ENCODE measurements around the gene CCDC127. TPM values are rescaled to one million over a fixed set of nuclear protein-coding genes. Genes with fewer than 3 reads are reported as not detected.

Gene CCDC127
- total and polyA plus RNA-seq, 2 donors (not counting 3 experiments of a cell fraction or from before 2014, with no cell fraction given): 3.4 to 6.3 TPM

- FAIRE-seq: no peak
- Histone ChIP-seq H3K4me2 (ENCODE audit: insufficient read depth, low read length) (no peak overlapping the region), H3K79me2 (ENCODE audit: control insufficient read depth, insufficient read depth, low read length) (no peaks in the 10 kb centered on the region), H4K20me1 (replicated peaks; ENCODE audit: control insufficient read depth, extremely low read depth, insufficient read depth, low read length) (no peaks in the 10 kb centered on the region), H3K27me3 (ENCODE audit: control insufficient read depth in 2 of 2, insufficient read depth in 2 of 2, low read length in 2 of 2) (no peaks in the 10 kb centered on the region), H3K27ac (ENCODE audit: insufficient read depth, low read depth, low read length) (no peak overlapping the region), H3K9ac (replicated peaks; ENCODE audit: extremely low read depth, insufficient read depth, low read length) (no peak overlapping the region), H3K4me3 (replicated peaks in 1 of 3; ENCODE audit: insufficient read depth in 1 of 3, low read depth in 1 of 3, low read length in 3 of 3) (no peak overlapping the region), H2AFZ (ENCODE audit: low read depth, low read length) (no peak overlapping the region), H3K9me1 (replicated peaks; ENCODE audit: control insufficient read depth, extremely low read depth, insufficient read depth, low read length) (no peaks in the 10 kb centered on the region), H3K36me3 (ENCODE audit: control insufficient read depth in 2 of 2, extremely low read depth in 1 of 2, insufficient read depth in 2 of 2, low read length in 2 of 2) (peaks cover 2 to 5% of the 10 kb centered on the region in 2 experiments), H3K9me3 (replicated peaks; ENCODE audit: control insufficient read depth, insufficient read depth, low read length) (no peaks in the 10 kb centered on the region), H3K4me1 (ENCODE audit: control insufficient read depth, extremely low read depth, insufficient read depth, low read length) (no peaks in the 10 kb centered on the region)
- ChIA-PET CTCF (interaction anchor here (1.9 kb wide), 1 partner anchor 10 kb away, joined by 8 read pairs; no protein-coding TSS in a partner anchor), POLR2A (no interaction called here)
- intact Hi-C loops (cut with micrococcal nuclease): no loop called here
- dilution Hi-C loops (cut with MboI; ENCODE audit: extremely low pct_ligation_motif_present, low sequenced_read_pairs): no loop called here
- TF ChIP-seq GATA2 (IDR thresholded peaks at IDR 0.05; ENCODE audit: insufficient read depth, insufficient read length, low read depth, low read length) (no peak), POLR2A (IDR thresholded peaks at IDR 0.05; ENCODE audit: low read depth, low read length) (no peak), MYC (IDR thresholded peaks at IDR 0.05; ENCODE audit: low read depth, low read length) (no peak), MAX (IDR thresholded peaks at IDR 0.05; ENCODE audit: insufficient read depth, insufficient read length) (no peak), CTCF (IDR thresholded peaks at IDR 0.05; ENCODE audit: extremely low read depth in 1 of 2, insufficient read depth in 1 of 2, low read depth in 1 of 2, low read length in 2 of 2) (no peak), EZH2 (IDR thresholded peaks at IDR 0.05; ENCODE audit: borderline replicate concordance, low read depth, low read length, severe bottlenecking) (no peak), FOS (IDR thresholded peaks at IDR 0.05; ENCODE audit: borderline replicate concordance, insufficient read depth, low read length) (no peak), JUN (IDR thresholded peaks at IDR 0.05; ENCODE audit: borderline replicate concordance, insufficient read depth, insufficient read length, low read depth) (no peak), POLR2AphosphoS5 (IDR thresholded peaks at IDR 0.05; ENCODE audit: insufficient read depth, low read depth, low read length) (no peak)
- no peak for DNase-seq (ENCODE audit: low read depth, low spot score)
- BruUV-seq (replicated peaks): no TSS peak
These were observed 19.3 kb downstream of the CCDC127 start for GRCh38 chr5:198516-199196.

All from endothelial cell of umbilical vein (primary cell).